GM20000 (cell line): ENCODE measurements around the gene CCL27.
A peak's percentile ranks its signal among the peaks of the same experiment; 100 is the strongest.

Experiments
- DNase-seq: peaks from one replicate; pipeline ENCODE4 v3.0.0; 2012; ENCODE audit warnings: low spot score
- TF ChIP-seq, protein P1 (sequence below): IDR thresholded peaks from 2 replicates; pipeline ENCODE4 v1.5.1; 2012; ENCODE audit warnings: mild to moderate bottlenecking, control low read depth; ENCODE audit errors: extremely low read depth, missing control alignments

Gene CCL27

DNA sequence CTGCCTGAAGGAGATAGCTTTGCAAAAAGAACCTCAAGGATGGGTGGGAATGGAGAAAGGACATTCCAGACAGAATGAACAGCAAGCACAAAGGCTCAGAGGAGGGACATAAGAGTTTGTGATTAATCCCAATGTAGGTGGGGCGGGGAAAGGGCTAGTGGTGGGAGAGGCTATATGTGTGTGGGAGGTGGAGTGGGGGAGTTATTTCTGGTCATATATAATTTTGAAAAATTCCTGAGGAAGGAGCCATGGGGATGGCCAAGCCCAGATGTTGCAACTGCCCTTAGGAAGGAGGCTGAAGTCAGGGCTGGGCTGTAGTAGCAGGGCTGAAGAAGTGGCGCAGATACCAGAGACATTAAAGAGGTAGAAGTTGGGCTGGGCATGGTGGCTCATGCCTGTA is 13.4 kb upstream of the CCL27 start:
- TF ChIP-seq, protein P1, sequence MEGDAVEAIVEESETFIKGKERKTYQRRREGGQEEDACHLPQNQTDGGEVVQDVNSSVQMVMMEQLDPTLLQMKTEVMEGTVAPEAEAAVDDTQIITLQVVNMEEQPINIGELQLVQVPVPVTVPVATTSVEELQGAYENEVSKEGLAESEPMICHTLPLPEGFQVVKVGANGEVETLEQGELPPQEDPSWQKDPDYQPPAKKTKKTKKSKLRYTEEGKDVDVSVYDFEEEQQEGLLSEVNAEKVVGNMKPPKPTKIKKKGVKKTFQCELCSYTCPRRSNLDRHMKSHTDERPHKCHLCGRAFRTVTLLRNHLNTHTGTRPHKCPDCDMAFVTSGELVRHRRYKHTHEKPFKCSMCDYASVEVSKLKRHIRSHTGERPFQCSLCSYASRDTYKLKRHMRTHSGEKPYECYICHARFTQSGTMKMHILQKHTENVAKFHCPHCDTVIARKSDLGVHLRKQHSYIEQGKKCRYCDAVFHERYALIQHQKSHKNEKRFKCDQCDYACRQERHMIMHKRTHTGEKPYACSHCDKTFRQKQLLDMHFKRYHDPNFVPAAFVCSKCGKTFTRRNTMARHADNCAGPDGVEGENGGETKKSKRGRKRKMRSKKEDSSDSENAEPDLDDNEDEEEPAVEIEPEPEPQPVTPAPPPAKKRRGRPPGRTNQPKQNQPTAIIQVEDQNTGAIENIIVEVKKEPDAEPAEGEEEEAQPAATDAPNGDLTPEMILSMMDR, result no peak
- no peak for DNase-seq

DNA sequence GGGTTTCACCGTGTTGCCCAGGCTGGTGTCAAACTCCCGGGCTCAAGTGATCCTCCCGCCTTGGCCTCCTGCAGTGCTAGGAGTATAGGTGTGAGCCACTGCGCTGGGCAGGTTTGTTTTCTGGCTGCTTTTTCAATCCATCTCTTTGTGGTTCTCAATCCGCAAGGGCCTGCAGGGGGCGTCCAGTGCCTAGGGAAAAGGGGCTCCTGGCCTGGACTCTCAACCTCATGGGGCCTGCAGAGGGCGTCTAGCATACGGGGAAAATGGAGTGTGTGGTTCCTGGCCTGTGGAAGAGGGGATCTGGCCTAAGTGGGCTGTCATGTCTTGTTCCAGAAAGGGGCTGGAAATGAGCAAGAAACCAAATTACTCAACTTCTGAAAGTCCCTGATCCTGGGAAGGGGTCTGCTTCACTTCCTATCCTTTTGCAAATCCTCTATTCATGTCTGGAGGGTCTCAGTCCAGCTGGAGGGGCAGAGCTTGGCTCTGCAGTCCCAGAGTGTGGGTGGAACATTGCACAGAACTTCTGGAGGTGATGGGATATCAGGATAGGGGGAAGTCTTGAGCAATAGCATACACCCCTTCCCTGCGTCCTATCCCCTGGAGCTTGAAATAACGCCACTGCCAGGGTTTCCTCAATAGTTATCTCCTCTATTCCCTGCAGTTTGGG is 12.7 kb upstream of the CCL27 start:
- TF ChIP-seq, protein P1, result peak; percentile 96
- peak; percentile 74 for DNase-seq

DNA sequence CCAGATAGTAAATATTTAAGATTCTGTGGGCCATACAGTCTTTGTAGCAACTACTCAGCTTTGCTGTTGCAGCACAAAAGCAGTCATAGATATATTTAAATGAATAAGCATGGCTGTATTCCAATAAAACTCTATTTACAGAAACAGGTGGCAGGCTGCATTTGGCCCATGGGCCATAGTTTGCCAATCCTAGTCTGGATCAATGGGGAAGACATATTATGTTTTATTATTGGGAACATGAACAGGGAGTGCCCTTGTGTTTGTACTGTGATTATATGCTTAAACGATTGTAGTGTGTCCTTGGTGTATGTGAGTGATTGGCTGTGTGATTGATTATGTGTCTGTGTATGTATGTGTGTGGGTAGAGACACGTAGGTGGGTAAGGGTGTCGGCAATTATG is 12.0 kb upstream of the CCL27 start:
- TF ChIP-seq, protein P1, result no peak
- no peak for DNase-seq

DNA sequence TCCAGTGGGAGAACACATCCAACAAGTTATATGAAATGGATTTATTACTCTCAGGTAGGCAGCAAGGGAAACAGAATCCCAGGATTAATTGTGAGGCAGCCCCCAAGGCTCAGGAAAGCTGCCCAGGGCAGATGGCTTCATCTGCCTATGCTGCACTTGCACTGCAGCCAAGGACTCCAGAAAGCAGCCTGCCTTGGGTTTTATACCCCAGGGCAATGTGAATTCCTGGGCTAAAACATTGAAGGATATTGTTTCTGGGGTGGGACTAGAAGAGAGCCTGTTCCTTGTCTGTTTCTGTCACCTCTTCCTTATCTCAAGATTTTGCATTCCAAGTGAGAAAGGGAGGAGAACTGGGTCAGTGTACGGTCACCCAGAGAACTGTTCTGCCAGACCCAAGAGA is 8.8 kb upstream of the CCL27 start:
- no peak for DNase-seq
- TF ChIP-seq, protein P1, result no peak

DNA sequence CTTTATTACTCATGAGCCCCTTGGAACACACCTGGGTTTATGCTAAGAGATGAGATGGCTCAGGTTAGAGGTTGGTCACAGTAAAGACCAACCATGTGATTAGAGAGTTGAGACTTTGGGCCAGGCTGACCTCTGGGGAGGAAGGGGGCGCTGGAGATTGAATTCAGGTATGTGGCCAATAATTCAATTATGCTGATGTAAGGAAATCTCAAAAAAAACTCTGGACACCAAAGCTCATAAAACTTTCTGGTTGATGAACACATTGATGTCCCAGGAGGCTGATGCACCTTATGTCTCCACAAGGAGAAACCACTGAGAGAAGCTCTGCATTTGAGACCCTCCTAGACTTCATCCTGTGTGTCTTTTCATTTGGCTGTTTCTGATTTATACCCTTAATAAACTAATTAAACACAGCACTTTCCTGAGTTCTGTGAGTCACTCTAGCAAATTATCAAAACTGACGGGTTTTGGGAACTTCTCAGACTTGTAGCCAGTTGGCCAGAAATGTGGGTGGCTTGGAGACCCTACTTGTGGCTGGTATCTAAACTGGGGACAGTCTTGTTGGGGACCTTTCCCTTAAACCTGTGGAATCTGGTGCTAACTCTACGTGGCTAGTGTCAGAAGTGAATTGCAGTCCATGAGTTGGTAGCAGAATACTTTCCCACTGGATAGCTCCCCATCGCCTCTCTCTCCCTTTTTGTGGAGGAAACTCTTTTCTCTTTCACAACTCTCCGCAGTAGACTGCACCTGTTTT is 7.5 kb upstream of the CCL27 start:
- TF ChIP-seq, protein P1, result no peak
- DNase-seq, result no peak

DNA sequence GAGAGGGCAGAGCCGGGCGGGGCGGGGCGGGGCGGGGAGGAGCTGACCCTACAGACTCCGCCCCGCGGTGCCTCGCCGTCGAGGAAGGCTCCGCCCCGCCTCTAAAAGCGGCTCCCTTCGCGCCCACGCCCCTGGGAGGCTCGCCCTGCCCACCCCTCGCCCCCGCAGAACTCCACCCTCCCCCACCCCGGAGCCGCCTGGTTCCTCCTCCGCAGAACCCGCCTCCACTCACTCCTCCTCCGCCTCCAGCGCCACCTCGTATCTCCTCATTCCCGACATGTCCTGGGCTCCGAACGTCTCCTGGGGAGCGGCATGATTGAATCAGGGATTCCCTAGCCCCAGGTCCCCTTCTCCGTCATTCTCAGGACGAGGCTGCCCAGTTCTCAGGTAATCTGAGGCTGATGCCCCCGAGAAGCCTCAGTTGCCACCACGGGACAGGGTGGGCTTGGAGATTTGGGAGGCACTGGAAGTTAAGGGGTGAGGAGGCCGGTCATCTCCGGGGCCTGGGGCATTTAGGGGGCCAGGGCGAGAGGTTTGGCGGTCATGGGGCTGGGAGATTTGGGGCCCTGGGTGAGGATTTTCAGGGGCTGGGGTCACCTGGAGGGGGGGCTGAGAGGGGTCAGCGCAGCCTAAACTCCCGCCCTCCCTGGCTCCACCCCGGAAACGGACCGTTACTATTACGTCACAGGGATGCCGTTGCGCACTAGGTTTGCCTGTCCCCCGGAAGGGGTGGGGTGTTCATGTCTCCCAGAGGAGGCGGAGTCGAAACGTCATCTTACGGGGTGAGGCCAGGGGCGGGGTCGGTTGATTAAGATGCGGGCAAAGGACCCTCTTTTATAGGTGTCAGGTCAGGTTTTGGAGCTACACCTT is 3.2 kb upstream of the CCL27 start:
- DNase-seq, result peak; percentile 92
- TF ChIP-seq, protein P1, result no peak

DNA sequence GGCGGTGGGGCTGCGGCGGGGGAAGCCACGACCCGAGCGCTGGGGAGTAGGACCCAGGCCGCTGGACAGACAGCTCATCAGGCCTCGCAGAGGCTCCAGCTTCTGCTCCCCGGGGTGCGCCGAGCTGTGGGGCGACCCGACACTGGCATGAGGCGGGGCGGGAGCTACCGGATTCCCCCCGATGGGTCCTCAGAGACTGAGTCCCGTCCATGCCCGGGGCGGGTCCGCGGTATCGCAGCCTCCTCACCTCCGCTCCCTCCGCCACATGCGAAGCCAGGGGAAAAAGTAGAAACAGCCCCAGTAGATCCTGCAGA is 2.6 kb upstream of the CCL27 start:
- TF ChIP-seq, protein P1, result no peak
- no peak for DNase-seq
